ENCODE measurements around the gene SLC41A3. TPM values are rescaled to one million over a fixed set of nuclear protein-coding genes. Genes with fewer than 3 reads are reported as not detected.

Gene SLC41A3
- total RNA-seq, 1 experiment from 2014 or later = 26.9 TPM

GRCh38 chr3:126024049-126024854 is 59.7 kb downstream of the SLC41A3 start:
- H3K4me1 ChIP-seq (ENCODE audit: low read length) = no peaks in the 10 kb centered on the region
- no peaks in the 10 kb centered on the region for H3K9me2 ChIP-seq (replicated peaks; ENCODE audit: insufficient read depth, low read length)
- no peak overlapping the region for H3K4me3 ChIP-seq (ENCODE audit: low read length)
- H3K79me2 ChIP-seq (ENCODE audit: low read length) = no peaks in the 10 kb centered on the region
- H2AFZ ChIP-seq (ENCODE audit: low read length) = no peak overlapping the region
- no peak overlapping the region for H3K4me2 ChIP-seq (ENCODE audit: low read depth, low read length, poor library complexity, severe bottlenecking)
- H3K9ac ChIP-seq (ENCODE audit: low read length) = no peak overlapping the region
- H3K27ac ChIP-seq (ENCODE audit: low read length) = no peak overlapping the region
- peaks cover 6% of the 10 kb centered on the region for H3K9me3 ChIP-seq (ENCODE audit: low read length)
- H3K27me3 ChIP-seq (ENCODE audit: low read length) = no peaks in the 10 kb centered on the region
- DNase-seq = no peak
- H3K36me3 ChIP-seq (ENCODE audit: insufficient read depth, low read length) = no peaks in the 10 kb centered on the region
- no peaks in the 10 kb centered on the region for H4K20me1 ChIP-seq (ENCODE audit: insufficient read depth, low read depth, low read length)

- DNase-seq = no peak
- Histone ChIP-seq H2AFZ (ENCODE audit: low read length) (no peak overlapping the region), H3K27ac (ENCODE audit: low read length) (no peak overlapping the region), H3K9me3 (ENCODE audit: low read length) (peaks cover 3% of the 10 kb centered on the region; the same call in 1 of the 2 replicates), H3K27me3 (ENCODE audit: low read length) (no peaks in the 10 kb centered on the region), H3K9me2 (replicated peaks; ENCODE audit: insufficient read depth, low read length) (no peaks in the 10 kb centered on the region), H3K4me3 (ENCODE audit: low read length) (no peak overlapping the region), H3K79me2 (ENCODE audit: low read length) (no peaks in the 10 kb centered on the region), H3K36me3 (ENCODE audit: insufficient read depth, low read length) (no peaks in the 10 kb centered on the region), H3K4me1 (ENCODE audit: low read length) (no peaks in the 10 kb centered on the region), H4K20me1 (ENCODE audit: insufficient read depth, low read depth, low read length) (no peaks in the 10 kb centered on the region), H3K4me2 (ENCODE audit: low read depth, low read length, poor library complexity, severe bottlenecking) (no peak overlapping the region), H3K9ac (ENCODE audit: low read length) (no peak overlapping the region)
These were observed 60.5 kb downstream of the SLC41A3 start for GRCh38 chr3:126023390-126023789.

GRCh38 chr3:126022741-126023359 is 61.1 kb downstream of the SLC41A3 start:
- no peaks in the 10 kb centered on the region for H3K79me2 ChIP-seq (ENCODE audit: low read length)
- no peak overlapping the region for H2AFZ ChIP-seq (ENCODE audit: low read length)
- DNase-seq = no peak
- H3K4me2 ChIP-seq (ENCODE audit: low read depth, low read length, poor library complexity, severe bottlenecking) = no peak overlapping the region
- H3K9me3 ChIP-seq (ENCODE audit: low read length) = no peaks in the 10 kb centered on the region
- no peaks in the 10 kb centered on the region for H3K9me2 ChIP-seq (replicated peaks; ENCODE audit: insufficient read depth, low read length)
- no peaks in the 10 kb centered on the region for H4K20me1 ChIP-seq (ENCODE audit: insufficient read depth, low read depth, low read length)
- H3K4me1 ChIP-seq (ENCODE audit: low read length) = no peaks in the 10 kb centered on the region
- no peak overlapping the region for H3K9ac ChIP-seq (ENCODE audit: low read length)
- H3K36me3 ChIP-seq (ENCODE audit: insufficient read depth, low read length) = no peaks in the 10 kb centered on the region
- no peak overlapping the region for H3K27ac ChIP-seq (ENCODE audit: low read length)
- no peak overlapping the region for H3K4me3 ChIP-seq (ENCODE audit: low read length)
- H3K27me3 ChIP-seq (ENCODE audit: low read length) = no peaks in the 10 kb centered on the region

DNA sequence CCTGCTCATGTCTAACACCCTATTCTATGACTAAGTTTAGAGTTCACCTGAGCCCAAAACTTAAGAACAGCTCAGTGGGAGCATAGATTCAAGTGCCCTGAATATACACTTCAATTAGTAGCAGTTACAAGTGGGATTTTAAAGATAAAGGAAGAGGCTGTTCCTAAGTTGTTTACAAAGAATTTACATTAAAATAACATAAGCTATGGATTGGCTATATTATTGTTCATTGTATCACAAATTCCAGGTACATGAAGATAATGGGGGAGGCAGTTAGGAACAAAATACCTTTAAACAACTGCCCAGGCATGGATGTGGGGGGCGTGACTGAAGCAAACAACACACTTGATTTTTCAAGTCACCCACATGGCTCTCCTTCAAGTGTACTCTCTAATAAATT is 62.2 kb downstream of the SLC41A3 start:
- Histone ChIP-seq H3K9me3 (ENCODE audit: low read length) (no peaks in the 10 kb centered on the region), H3K9me2 (replicated peaks; ENCODE audit: insufficient read depth, low read length) (no peaks in the 10 kb centered on the region), H2AFZ (ENCODE audit: low read length) (no peak overlapping the region), H4K20me1 (ENCODE audit: insufficient read depth, low read depth, low read length) (no peaks in the 10 kb centered on the region), H3K27ac (ENCODE audit: low read length) (no peak overlapping the region), H3K79me2 (ENCODE audit: low read length) (no peaks in the 10 kb centered on the region), H3K27me3 (ENCODE audit: low read length) (no peaks in the 10 kb centered on the region), H3K4me1 (ENCODE audit: low read length) (no peaks in the 10 kb centered on the region), H3K36me3 (ENCODE audit: insufficient read depth, low read length) (no peaks in the 10 kb centered on the region), H3K4me3 (ENCODE audit: low read length) (no peak overlapping the region), H3K9ac (ENCODE audit: low read length) (no peak overlapping the region), H3K4me2 (ENCODE audit: low read depth, low read length, poor library complexity, severe bottlenecking) (no peak overlapping the region)
- no peak for DNase-seq

- H3K79me2 ChIP-seq (ENCODE audit: low read length) = no peaks in the 10 kb centered on the region
- H3K4me2 ChIP-seq (ENCODE audit: low read depth, low read length, poor library complexity, severe bottlenecking) = no peak overlapping the region
- no peaks in the 10 kb centered on the region for H3K4me1 ChIP-seq (ENCODE audit: low read length)
- no peaks in the 10 kb centered on the region for H4K20me1 ChIP-seq (ENCODE audit: insufficient read depth, low read depth, low read length)
- no peak overlapping the region for H3K4me3 ChIP-seq (ENCODE audit: low read length)
- H3K36me3 ChIP-seq (ENCODE audit: insufficient read depth, low read length) = no peaks in the 10 kb centered on the region
- H3K9ac ChIP-seq (ENCODE audit: low read length) = no peak overlapping the region
- no peaks in the 10 kb centered on the region for H3K27me3 ChIP-seq (ENCODE audit: low read length)
- H2AFZ ChIP-seq (ENCODE audit: low read length) = no peak overlapping the region
- no peak for DNase-seq
- H3K27ac ChIP-seq (ENCODE audit: low read length) = no peak overlapping the region
- no peaks in the 10 kb centered on the region for H3K9me3 ChIP-seq (ENCODE audit: low read length)
- H3K9me2 ChIP-seq (replicated peaks; ENCODE audit: insufficient read depth, low read length) = no peaks in the 10 kb centered on the region
These were observed 62.7 kb downstream of the SLC41A3 start for GRCh38 chr3:126021224-126021623.

GRCh38 chr3:126019683-126020082 is 64.2 kb downstream of the SLC41A3 start:
- Histone ChIP-seq H3K9ac (ENCODE audit: low read length) (no peak overlapping the region), H3K36me3 (ENCODE audit: insufficient read depth, low read length) (no peaks in the 10 kb centered on the region), H3K9me3 (ENCODE audit: low read length) (no peaks in the 10 kb centered on the region), H3K27me3 (ENCODE audit: low read length) (no peaks in the 10 kb centered on the region), H3K4me2 (ENCODE audit: low read depth, low read length, poor library complexity, severe bottlenecking) (no peak overlapping the region), H4K20me1 (ENCODE audit: insufficient read depth, low read depth, low read length) (no peaks in the 10 kb centered on the region), H2AFZ (ENCODE audit: low read length) (no peak overlapping the region), H3K9me2 (replicated peaks; ENCODE audit: insufficient read depth, low read length) (no peaks in the 10 kb centered on the region), H3K4me1 (ENCODE audit: low read length) (no peaks in the 10 kb centered on the region), H3K4me3 (ENCODE audit: low read length) (no peak overlapping the region), H3K27ac (ENCODE audit: low read length) (no peak overlapping the region), H3K79me2 (ENCODE audit: low read length) (no peaks in the 10 kb centered on the region)
- DNase-seq = no peak

DNA sequence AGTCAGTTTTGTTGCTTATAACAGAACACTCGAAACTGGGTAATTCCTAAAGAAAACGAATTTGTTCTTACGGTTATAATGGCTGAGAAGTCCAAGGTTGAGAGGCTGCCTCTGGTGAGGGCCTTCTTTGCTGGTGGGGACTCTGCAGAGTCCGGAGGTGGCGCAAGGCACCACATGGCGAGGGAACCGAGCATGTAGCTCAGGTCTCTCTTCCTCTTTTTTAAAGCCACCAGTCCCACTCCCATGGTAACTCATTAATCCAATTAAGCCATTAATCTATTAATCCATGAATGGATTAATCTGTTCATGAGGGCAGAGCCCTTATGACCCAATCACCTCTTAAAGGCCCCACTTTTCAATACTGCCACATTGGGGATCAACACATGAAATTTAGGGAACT is 64.9 kb downstream of the SLC41A3 start:
- H3K79me2 ChIP-seq (ENCODE audit: low read length) = no peaks in the 10 kb centered on the region
- no peaks in the 10 kb centered on the region for H3K4me1 ChIP-seq (ENCODE audit: low read length)
- H3K36me3 ChIP-seq (ENCODE audit: insufficient read depth, low read length) = no peaks in the 10 kb centered on the region
- H3K9me3 ChIP-seq (ENCODE audit: low read length) = no peaks in the 10 kb centered on the region
- DNase-seq = no peak
- no peaks in the 10 kb centered on the region for H4K20me1 ChIP-seq (ENCODE audit: insufficient read depth, low read depth, low read length)
- no peak overlapping the region for H3K4me3 ChIP-seq (ENCODE audit: low read length)
- H3K9me2 ChIP-seq (replicated peaks; ENCODE audit: insufficient read depth, low read length) = no peaks in the 10 kb centered on the region
- H3K4me2 ChIP-seq (ENCODE audit: low read depth, low read length, poor library complexity, severe bottlenecking) = no peak overlapping the region
- H3K27ac ChIP-seq (ENCODE audit: low read length) = no peak overlapping the region
- H3K27me3 ChIP-seq (ENCODE audit: low read length) = no peaks in the 10 kb centered on the region
- no peak overlapping the region for H3K9ac ChIP-seq (ENCODE audit: low read length)
- no peak overlapping the region for H2AFZ ChIP-seq (ENCODE audit: low read length)

GRCh38 chr3:126018545-126018944 is 65.4 kb downstream of the SLC41A3 start:
- Histone ChIP-seq H3K27me3 (ENCODE audit: low read length) (no peaks in the 10 kb centered on the region), H3K4me2 (ENCODE audit: low read depth, low read length, poor library complexity, severe bottlenecking) (no peak overlapping the region), H3K9me2 (replicated peaks; ENCODE audit: insufficient read depth, low read length) (no peaks in the 10 kb centered on the region), H2AFZ (ENCODE audit: low read length) (no peak overlapping the region), H3K27ac (ENCODE audit: low read length) (no peak overlapping the region), H3K36me3 (ENCODE audit: insufficient read depth, low read length) (no peaks in the 10 kb centered on the region), H3K4me3 (ENCODE audit: low read length) (no peak overlapping the region), H3K4me1 (ENCODE audit: low read length) (no peaks in the 10 kb centered on the region), H3K9ac (ENCODE audit: low read length) (no peak overlapping the region), H3K79me2 (ENCODE audit: low read length) (no peaks in the 10 kb centered on the region), H4K20me1 (ENCODE audit: insufficient read depth, low read depth, low read length) (no peaks in the 10 kb centered on the region), H3K9me3 (ENCODE audit: low read length) (no peaks in the 10 kb centered on the region)
- DNase-seq = no peak
